Nephron (organoid): Measurements from ENCODE around the gene WDR27.

Experiments used
- H3K27ac Mint-ChIP-seq, 3 experiments: 2 replicates each; pipeline ENCODE4 v1.8.0; 2020; ENCODE audit warnings: mixed read lengths in 3 of 3, mild to moderate bottlenecking in 2 of 3, moderate library complexity in 1 of 3
- H3K27me3 Mint-ChIP-seq: 2 replicates; pipeline ENCODE4 v1.8.0; 2021; ENCODE audit warnings: low read depth, mild to moderate bottlenecking, moderate library complexity, mixed read lengths
- H3K36me3 Mint-ChIP-seq: 2 replicates; pipeline ENCODE4 v1.8.0; 2020; ENCODE audit warnings: low read depth, mixed read lengths
- H3K4me1 Mint-ChIP-seq: 2 replicates; pipeline ENCODE4 v1.8.0; 2020; ENCODE audit warnings: mixed read lengths
- H3K4me3 Mint-ChIP-seq, 3 experiments: 2 replicates each; pipeline ENCODE4 v1.8.0; 2020; ENCODE audit warnings: mild to moderate bottlenecking in 3 of 3, mixed read lengths in 3 of 3, moderate library complexity in 2 of 3
- H3K9me3 Mint-ChIP-seq: 2 replicates; pipeline ENCODE4 v1.8.0; 2020; ENCODE audit warnings: mixed read lengths
- CTCF ChIP-seq, 3 experiments: fragments of 200-600 bp; sonication (generic); IDR thresholded peaks; one replicate each; pipeline ENCODE4 v1.5.0; 2021; ENCODE audit warnings: antibody characterized with exemption in 3 of 3; ENCODE audit not compliant: unreplicated experiment in 3 of 3

Gene WDR27

GRCh38 chr6:169652896-169653295, 48.9 kb downstream of the WDR27 start:
- no peaks in the 10 kb centered on the region for H3K27me3 Mint-ChIP-seq
- peaks cover 40% of the 10 kb centered on the region for H3K36me3 Mint-ChIP-seq
- H3K27ac Mint-ChIP-seq, result peak overlapping the region in 1 of 3 experiments; percentile 49
- H3K4me1 Mint-ChIP-seq, result peaks cover 16% of the 10 kb centered on the region
- no peak overlapping the region for H3K4me3 Mint-ChIP-seq
- TF ChIP-seq CTCF (IDR thresholded peaks at IDR 0.05; ENCODE audit: unreplicated experiment in 3 of 3), result no peak
- no peaks in the 10 kb centered on the region for H3K9me3 Mint-ChIP-seq

DNA sequence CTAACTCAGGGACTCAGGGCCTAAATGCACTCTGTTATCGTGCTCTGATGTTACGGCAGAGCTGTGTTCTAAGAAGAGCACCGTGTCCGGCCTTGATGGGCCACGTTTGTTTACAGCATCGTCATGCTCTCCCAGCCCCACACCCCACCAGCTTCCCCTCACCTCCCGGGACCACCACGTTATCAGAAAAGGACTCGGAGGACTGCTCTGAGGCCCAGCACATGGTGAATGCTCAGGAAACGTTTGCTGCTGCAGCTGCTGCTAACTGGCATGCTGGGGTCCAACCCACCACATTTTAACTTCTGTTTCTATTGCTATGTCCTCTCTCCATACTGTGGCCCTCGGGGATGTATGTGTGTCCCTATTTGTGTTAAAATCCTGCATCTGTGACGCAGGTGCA, 50.3 kb downstream of the WDR27 start:
- Mint-ChIP-seq H3K27me3 (no peaks in the 10 kb centered on the region), H3K27ac (no peak overlapping the region), H3K36me3 (peaks cover 30% of the 10 kb centered on the region), H3K4me1 (peaks cover 16% of the 10 kb centered on the region), H3K9me3 (no peaks in the 10 kb centered on the region), H3K4me3 (no peak overlapping the region)
- no peak for TF ChIP-seq CTCF (IDR thresholded peaks at IDR 0.05; ENCODE audit: unreplicated experiment in 3 of 3)

DNA sequence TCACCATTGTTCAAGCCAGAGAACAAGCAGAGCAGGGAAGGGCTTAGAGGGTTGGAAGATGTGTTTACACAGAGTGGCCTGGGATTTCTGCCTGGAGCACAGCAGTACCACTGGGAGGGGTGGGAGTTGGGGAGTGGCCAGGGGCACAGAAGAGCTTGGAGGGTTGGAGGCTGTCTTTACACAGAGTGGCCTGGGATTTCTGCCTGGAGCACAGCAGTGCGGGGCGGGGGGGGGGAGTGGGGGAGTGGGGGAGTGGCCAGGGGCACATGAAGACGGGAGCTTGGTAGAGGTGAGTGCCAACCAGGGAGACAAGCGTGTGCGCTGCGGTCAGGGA, 50.9 kb downstream of the WDR27 start:
- H3K36me3 Mint-ChIP-seq, result peaks cover 24% of the 10 kb centered on the region
- no peaks in the 10 kb centered on the region for H3K27me3 Mint-ChIP-seq
- H3K27ac Mint-ChIP-seq, result no peak overlapping the region
- H3K9me3 Mint-ChIP-seq, result no peaks in the 10 kb centered on the region
- no peak overlapping the region for H3K4me3 Mint-ChIP-seq
- no peak for TF ChIP-seq CTCF (IDR thresholded peaks at IDR 0.05; ENCODE audit: unreplicated experiment in 3 of 3)
- H3K4me1 Mint-ChIP-seq, result peaks cover 16% of the 10 kb centered on the region

DNA sequence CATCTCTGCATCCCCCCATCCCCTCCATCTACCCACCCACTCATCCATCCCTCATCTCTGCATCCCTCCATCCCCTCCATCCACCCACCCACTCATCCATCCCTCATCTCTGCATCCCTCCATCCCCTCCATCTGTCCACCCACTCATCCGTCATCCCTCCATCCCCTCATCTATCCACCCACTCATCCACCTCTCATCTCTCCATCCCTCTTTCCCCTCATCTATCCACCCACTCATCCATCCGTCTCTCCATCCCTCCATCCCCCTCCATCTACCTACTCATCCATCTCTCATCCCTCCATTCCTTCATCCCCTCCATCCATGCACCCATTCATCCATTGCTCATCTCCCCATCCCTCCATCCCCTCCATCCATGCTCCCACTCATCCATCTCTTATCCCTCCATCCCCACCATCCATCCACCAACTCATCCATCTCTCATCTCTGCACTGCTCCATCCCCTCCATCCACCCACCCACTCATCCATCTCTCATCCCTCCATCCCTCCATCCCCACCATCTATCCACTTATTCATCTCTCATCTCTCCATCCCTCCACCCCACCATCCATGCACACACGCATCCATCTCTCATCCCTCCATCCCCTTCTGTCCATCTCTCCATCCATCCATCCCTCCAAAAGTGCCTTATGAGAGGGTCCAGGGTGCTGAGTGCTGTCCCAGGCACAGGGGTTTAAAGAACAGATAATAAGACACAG, 51.4 kb downstream of the WDR27 start:
- H3K36me3 Mint-ChIP-seq, result peaks cover 21% of the 10 kb centered on the region
- H3K9me3 Mint-ChIP-seq, result no peaks in the 10 kb centered on the region
- H3K27ac Mint-ChIP-seq, result no peak overlapping the region
- H3K27me3 Mint-ChIP-seq, result no peaks in the 10 kb centered on the region
- H3K4me3 Mint-ChIP-seq, result no peak overlapping the region
- TF ChIP-seq CTCF (IDR thresholded peaks at IDR 0.05; ENCODE audit: unreplicated experiment in 3 of 3), result no peak
- H3K4me1 Mint-ChIP-seq, result peaks cover 15% of the 10 kb centered on the region

- Mint-ChIP-seq H3K4me1 (no peaks in the 10 kb centered on the region), H3K27me3 (no peaks in the 10 kb centered on the region), H3K4me3 (no peak overlapping the region), H3K9me3 (no peaks in the 10 kb centered on the region), H3K27ac (no peak overlapping the region), H3K36me3 (peaks cover 7% of the 10 kb centered on the region)
- TF ChIP-seq CTCF (IDR thresholded peaks at IDR 0.05; ENCODE audit: unreplicated experiment in 3 of 3), result no peak
Measured at GRCh38 chr6:169648617-169649016, 53.2 kb downstream of the WDR27 start.

- Mint-ChIP-seq H3K4me3 (no peak overlapping the region), H3K4me1 (no peaks in the 10 kb centered on the region), H3K36me3 (peaks cover 7% of the 10 kb centered on the region), H3K27ac (no peak overlapping the region), H3K9me3 (no peaks in the 10 kb centered on the region), H3K27me3 (no peaks in the 10 kb centered on the region)
- TF ChIP-seq CTCF (IDR thresholded peaks at IDR 0.05; ENCODE audit: unreplicated experiment in 3 of 3), result no peak
Measured at GRCh38 chr6:169648092-169648491, 53.7 kb downstream of the WDR27 start.
